ENCODE data around the gene POU2F1. TPM values are rescaled to one million over a fixed set of nuclear protein-coding genes. Genes with fewer than 3 reads are reported as not detected.
"Not testable (repeated sequence)": the region's sequence is repeated elsewhere in the genome, so short reads cannot be mapped to it uniquely, and the experiment has no call there.

The POU2F1 gene
- total and polyA plus RNA-seq, 2 experiments from 2014 or later: 38.8 to 66.1 TPM

DNA sequence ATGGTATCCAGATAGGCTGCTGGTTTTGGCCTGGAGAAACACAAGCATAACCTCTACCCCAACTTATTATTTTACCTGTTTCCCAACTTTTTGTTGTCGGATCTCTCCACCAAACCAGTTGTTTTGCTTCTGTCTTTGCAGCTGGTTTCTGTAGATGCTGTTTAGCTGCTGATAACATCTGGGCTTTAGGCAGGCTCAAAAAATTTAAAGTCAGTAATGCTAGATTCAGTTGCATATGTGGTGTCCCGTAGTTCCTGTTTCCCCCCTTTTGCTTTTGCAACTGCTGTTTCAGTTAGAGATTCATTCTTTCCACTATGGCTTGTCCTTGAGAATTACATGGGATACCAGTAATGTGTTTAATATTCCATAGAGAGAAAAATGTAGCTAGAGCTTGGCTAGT is 98.5 kb downstream of the POU2F1 start:
- H3K4me1 ChIP-seq (ENCODE audit: insufficient read depth); H3K27ac ChIP-seq (ENCODE audit: low read depth); H3K4me2 ChIP-seq; H2AFZ ChIP-seq; H3K4me1 Mint-ChIP-seq; H3K27me3 Mint-ChIP-seq (ENCODE audit: insufficient read depth, low read depth, poor library complexity); H3K27ac Mint-ChIP-seq; H3K4me3 Mint-ChIP-seq; ATAC-seq; H3F3A ChIP-seq (replicated peaks; ENCODE audit: low read depth); H4K20me1 ChIP-seq (replicated peaks; ENCODE audit: insufficient read depth); H3K27me3 ChIP-seq (ENCODE audit: insufficient read depth); H3K4me3 ChIP-seq; DNase-seq (ENCODE audit: low spot score); H3K9me2 ChIP-seq (ENCODE audit: insufficient read depth): not testable (repeated sequence)
- H3K36me3 Mint-ChIP-seq (ENCODE audit: low read depth): peaks cover 100% of the 10 kb centered on the region
- peaks cover 29% of the 10 kb centered on the region for H3K36me3 ChIP-seq (ENCODE audit: insufficient read depth)
- H3K9me3 Mint-ChIP-seq: peaks cover 86% of the 10 kb centered on the region
- H3K79me2 ChIP-seq (replicated peaks; ENCODE audit: insufficient read depth): peaks cover 100% of the 10 kb centered on the region

DNA sequence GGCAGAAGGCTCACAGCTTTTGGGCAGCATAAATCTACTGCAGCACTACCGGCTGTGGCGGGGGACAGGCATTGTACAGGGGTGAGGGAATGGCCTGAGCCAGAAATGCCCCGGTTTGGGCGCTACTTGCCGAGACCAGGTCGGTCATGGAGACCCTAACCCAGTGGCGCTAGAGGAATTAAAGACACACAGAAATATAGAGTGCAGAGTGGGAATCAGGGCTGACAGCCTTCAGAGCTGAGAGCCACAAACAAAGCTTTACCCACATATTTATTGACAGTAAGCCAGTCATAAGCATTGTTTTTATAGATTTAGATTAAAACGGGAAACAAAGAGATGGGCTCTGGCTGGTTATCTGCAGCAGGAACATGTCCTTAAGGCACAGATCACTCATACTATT is 101.8 kb downstream of the POU2F1 start:
- H3K36me3 ChIP-seq (ENCODE audit: insufficient read depth): peaks cover 24% of the 10 kb centered on the region; the same call in 1 of the 2 replicates
- no peak overlapping the region for H3K4me3 ChIP-seq
- H3K4me2 ChIP-seq: no peak overlapping the region
- Mint-ChIP-seq H3K27me3 (ENCODE audit: insufficient read depth, low read depth, poor library complexity) (peaks cover 4% of the 10 kb centered on the region), H3K27ac (no peak overlapping the region), H3K4me1 (peaks cover 11% of the 10 kb centered on the region), H3K9me3 (peaks cover 67% of the 10 kb centered on the region), H3K36me3 (ENCODE audit: low read depth) (peaks cover 87% of the 10 kb centered on the region), H3K4me3 (no peak overlapping the region)
- H3F3A ChIP-seq (replicated peaks; ENCODE audit: low read depth): no peaks in the 10 kb centered on the region
- H3K27ac ChIP-seq (ENCODE audit: low read depth): no peak overlapping the region
- DNase-seq (ENCODE audit: low spot score) (no peak), ATAC-seq (no peak)
- H3K9me2 ChIP-seq (ENCODE audit: insufficient read depth): 0 out of 2 replicates have a peak, but pooled peaks cover 2% of the 10 kb centered on the region
- TF ChIP-seq EZH2 (IDR thresholded peaks at IDR 0.05; ENCODE audit: low read depth, unreplicated experiment) (no peak), POLR2AphosphoS5 (IDR thresholded peaks at IDR 0.05; ENCODE audit: low read depth) (no peak), ZNF331 (CRISPR knock-in tag; IDR thresholded peaks at IDR 0.05; ENCODE audit: low read depth) (no peak), NANOG (IDR thresholded peaks at IDR 0.05; ENCODE audit: borderline replicate concordance) (no peak), CREB1 (CRISPR knock-in tag; IDR thresholded peaks at IDR 0.05; ENCODE audit: low read depth) (no peak), STAT1 (IDR thresholded peaks at IDR 0.05; ENCODE audit: unreplicated experiment) (no peak)
- TF ChIP-seq, protein P1, sequence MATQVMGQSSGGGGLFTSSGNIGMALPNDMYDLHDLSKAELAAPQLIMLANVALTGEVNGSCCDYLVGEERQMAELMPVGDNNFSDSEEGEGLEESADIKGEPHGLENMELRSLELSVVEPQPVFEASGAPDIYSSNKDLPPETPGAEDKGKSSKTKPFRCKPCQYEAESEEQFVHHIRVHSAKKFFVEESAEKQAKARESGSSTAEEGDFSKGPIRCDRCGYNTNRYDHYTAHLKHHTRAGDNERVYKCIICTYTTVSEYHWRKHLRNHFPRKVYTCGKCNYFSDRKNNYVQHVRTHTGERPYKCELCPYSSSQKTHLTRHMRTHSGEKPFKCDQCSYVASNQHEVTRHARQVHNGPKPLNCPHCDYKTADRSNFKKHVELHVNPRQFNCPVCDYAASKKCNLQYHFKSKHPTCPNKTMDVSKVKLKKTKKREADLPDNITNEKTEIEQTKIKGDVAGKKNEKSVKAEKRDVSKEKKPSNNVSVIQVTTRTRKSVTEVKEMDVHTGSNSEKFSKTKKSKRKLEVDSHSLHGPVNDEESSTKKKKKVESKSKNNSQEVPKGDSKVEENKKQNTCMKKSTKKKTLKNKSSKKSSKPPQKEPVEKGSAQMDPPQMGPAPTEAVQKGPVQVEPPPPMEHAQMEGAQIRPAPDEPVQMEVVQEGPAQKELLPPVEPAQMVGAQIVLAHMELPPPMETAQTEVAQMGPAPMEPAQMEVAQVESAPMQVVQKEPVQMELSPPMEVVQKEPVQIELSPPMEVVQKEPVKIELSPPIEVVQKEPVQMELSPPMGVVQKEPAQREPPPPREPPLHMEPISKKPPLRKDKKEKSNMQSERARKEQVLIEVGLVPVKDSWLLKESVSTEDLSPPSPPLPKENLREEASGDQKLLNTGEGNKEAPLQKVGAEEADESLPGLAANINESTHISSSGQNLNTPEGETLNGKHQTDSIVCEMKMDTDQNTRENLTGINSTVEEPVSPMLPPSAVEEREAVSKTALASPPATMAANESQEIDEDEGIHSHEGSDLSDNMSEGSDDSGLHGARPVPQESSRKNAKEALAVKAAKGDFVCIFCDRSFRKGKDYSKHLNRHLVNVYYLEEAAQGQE (IDR thresholded peaks at IDR 0.05; ENCODE audit: unreplicated experiment): no peak
- TF ChIP-seq, protein P2, sequence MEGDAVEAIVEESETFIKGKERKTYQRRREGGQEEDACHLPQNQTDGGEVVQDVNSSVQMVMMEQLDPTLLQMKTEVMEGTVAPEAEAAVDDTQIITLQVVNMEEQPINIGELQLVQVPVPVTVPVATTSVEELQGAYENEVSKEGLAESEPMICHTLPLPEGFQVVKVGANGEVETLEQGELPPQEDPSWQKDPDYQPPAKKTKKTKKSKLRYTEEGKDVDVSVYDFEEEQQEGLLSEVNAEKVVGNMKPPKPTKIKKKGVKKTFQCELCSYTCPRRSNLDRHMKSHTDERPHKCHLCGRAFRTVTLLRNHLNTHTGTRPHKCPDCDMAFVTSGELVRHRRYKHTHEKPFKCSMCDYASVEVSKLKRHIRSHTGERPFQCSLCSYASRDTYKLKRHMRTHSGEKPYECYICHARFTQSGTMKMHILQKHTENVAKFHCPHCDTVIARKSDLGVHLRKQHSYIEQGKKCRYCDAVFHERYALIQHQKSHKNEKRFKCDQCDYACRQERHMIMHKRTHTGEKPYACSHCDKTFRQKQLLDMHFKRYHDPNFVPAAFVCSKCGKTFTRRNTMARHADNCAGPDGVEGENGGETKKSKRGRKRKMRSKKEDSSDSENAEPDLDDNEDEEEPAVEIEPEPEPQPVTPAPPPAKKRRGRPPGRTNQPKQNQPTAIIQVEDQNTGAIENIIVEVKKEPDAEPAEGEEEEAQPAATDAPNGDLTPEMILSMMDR (conservative IDR thresholded peaks at IDR 0.05; ENCODE audit: low read depth in 2 of 2): no peak
- TF ChIP-seq, protein P3, sequence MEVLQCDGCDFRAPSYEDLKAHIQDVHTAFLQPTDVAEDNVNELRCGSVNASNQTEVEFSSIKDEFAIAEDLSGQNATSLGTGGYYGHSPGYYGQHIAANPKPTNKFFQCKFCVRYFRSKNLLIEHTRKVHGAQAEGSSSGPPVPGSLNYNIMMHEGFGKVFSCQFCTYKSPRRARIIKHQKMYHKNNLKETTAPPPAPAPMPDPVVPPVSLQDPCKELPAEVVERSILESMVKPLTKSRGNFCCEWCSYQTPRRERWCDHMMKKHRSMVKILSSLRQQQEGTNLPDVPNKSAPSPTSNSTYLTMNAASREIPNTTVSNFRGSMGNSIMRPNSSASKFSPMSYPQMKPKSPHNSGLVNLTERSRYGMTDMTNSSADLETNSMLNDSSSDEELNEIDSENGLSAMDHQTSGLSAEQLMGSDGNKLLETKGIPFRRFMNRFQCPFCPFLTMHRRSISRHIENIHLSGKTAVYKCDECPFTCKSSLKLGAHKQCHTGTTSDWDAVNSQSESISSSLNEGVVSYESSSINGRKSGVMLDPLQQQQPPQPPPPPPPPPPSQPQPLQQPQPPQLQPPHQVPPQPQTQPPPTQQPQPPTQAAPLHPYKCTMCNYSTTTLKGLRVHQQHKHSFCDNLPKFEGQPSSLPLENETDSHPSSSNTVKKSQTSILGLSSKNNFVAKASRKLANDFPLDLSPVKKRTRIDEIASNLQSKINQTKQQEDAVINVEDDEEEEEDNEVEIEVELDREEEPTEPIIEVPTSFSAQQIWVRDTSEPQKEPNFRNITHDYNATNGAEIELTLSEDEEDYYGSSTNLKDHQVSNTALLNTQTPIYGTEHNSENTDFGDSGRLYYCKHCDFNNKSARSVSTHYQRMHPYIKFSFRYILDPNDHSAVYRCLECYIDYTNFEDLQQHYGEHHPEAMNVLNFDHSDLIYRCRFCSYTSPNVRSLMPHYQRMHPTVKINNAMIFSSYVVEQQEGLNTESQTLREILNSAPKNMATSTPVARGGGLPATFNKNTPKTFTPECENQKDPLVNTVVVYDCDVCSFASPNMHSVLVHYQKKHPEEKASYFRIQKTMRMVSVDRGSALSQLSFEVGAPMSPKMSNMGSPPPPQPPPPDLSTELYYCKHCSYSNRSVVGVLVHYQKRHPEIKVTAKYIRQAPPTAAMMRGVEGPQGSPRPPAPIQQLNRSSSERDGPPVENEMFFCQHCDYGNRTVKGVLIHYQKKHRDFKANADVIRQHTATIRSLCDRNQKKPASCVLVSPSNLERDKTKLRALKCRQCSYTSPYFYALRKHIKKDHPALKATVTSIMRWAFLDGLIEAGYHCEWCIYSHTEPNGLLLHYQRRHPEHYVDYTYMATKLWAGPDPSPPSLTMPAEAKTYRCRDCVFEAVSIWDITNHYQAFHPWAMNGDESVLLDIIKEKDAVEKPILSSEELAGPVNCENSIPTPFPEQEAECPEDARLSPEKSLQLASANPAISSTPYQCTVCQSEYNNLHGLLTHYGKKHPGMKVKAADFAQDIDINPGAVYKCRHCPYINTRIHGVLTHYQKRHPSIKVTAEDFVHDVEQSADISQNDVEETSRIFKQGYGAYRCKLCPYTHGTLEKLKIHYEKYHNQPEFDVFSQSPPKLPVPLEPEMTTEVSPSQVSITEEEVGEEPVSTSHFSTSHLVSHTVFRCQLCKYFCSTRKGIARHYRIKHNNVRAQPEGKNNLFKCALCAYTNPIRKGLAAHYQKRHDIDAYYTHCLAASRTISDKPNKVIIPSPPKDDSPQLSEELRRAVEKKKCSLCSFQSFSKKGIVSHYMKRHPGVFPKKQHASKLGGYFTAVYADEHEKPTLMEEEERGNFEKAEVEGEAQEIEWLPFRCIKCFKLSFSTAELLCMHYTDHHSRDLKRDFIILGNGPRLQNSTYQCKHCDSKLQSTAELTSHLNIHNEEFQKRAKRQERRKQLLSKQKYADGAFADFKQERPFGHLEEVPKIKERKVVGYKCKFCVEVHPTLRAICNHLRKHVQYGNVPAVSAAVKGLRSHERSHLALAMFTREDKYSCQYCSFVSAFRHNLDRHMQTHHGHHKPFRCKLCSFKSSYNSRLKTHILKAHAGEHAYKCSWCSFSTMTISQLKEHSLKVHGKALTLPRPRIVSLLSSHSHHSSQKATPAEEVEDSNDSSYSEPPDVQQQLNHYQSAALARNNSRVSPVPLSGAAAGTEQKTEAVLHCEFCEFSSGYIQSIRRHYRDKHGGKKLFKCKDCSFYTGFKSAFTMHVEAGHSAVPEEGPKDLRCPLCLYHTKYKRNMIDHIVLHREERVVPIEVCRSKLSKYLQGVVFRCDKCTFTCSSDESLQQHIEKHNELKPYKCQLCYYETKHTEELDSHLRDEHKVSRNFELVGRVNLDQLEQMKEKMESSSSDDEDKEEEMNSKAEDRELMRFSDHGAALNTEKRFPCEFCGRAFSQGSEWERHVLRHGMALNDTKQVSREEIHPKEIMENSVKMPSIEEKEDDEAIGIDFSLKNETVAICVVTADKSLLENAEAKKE (CRISPR knock-in tag; IDR thresholded peaks at IDR 0.05): no peak
- H3K79me2 ChIP-seq (replicated peaks; ENCODE audit: insufficient read depth): peaks cover 100% of the 10 kb centered on the region
- no peak overlapping the region for H2AFZ ChIP-seq
- no peaks in the 10 kb centered on the region for H3K27me3 ChIP-seq (ENCODE audit: insufficient read depth)
- peaks cover 1% of the 10 kb centered on the region for H4K20me1 ChIP-seq (replicated peaks; ENCODE audit: insufficient read depth)
- H3K4me1 ChIP-seq (ENCODE audit: insufficient read depth): peaks cover 9% of the 10 kb centered on the region
